Astrocyte of the spinal cord (primary cell): ENCODE measurements around the gene MDFI.

Experiments used
- DNase-seq: peaks from one replicate; pipeline ENCODE4 v3.0.0; 2011; ENCODE audit warnings: low read depth, low spot score
- H3K4me3 ChIP-seq: 2 replicates; pipeline ENCODE4 v1.5.1; 2011; ENCODE audit warnings: low read depth, mild to moderate bottlenecking, low read length, moderate library complexity
- CTCF ChIP-seq: IDR thresholded peaks from 2 replicates; pipeline ENCODE4 v1.5.1; 2012; ENCODE audit warnings: low read depth, mild to moderate bottlenecking, low read length, inconsistent platforms
- in situ Hi-C: cut with HindIII; loops from 2 replicates; pipeline ENCODE4 v1.10.0; 2017; ENCODE audit warnings: low sequenced_read_pairs

The MDFI gene

GRCh38 chr6:41655176-41655575 is 16.9 kb downstream of the MDFI start:
- no peak overlapping the region for H3K4me3 ChIP-seq
- DNase-seq: no peak
- no peak for TF ChIP-seq CTCF
- in situ Hi-C loops: no loop called here

GRCh38 chr6:41655646-41656001 is 17.4 kb downstream of the MDFI start:
- no peak for TF ChIP-seq CTCF
- DNase-seq: no peak
- in situ Hi-C loops: no loop called here
- no peak overlapping the region for H3K4me3 ChIP-seq

- TF ChIP-seq CTCF: no peak
- in situ Hi-C loops: no loop called here
- peak; percentile 44 for DNase-seq
- H3K4me3 ChIP-seq: no peak overlapping the region
These were observed 17.9 kb downstream of the MDFI start for GRCh38 chr6:41656002-41656691.

- in situ Hi-C loops: no loop called here
- no peak for DNase-seq
- no peak overlapping the region for H3K4me3 ChIP-seq
- no peak for TF ChIP-seq CTCF
These were observed 19.1 kb downstream of the MDFI start for GRCh38 chr6:41657131-41658094.

GRCh38 chr6:41658636-41659035 is 20.4 kb downstream of the MDFI start:
- no peak for TF ChIP-seq CTCF
- no peak overlapping the region for H3K4me3 ChIP-seq
- no peak for DNase-seq
- in situ Hi-C loops: no loop called here

- no peak overlapping the region for H3K4me3 ChIP-seq
- in situ Hi-C loops: no loop called here
- no peak for DNase-seq
- no peak for TF ChIP-seq CTCF
These were observed 21.7 kb downstream of the MDFI start for GRCh38 chr6:41659935-41660334.
